COLO829 (cell line): ENCODE measurements around the gene COL23A1.

Experiments used
- DNase-seq: peaks from one replicate; pipeline ENCODE4 v3.0.0; 2012; ENCODE audit warnings: low spot score

COL23A1 gene

GRCh38 chr5:178460174-178460573 lies 130.0 kb downstream of the COL23A1 start:
- no peak for DNase-seq

GRCh38 chr5:178458140-178458539 lies 132.1 kb downstream of the COL23A1 start:
- DNase-seq, result no peak

GRCh38 chr5:178457471-178457870 lies 132.7 kb downstream of the COL23A1 start:
- DNase-seq, result no peak

- no peak for DNase-seq
These were observed 134.7 kb downstream of the COL23A1 start for GRCh38 chr5:178455480-178455835.

- no peak for DNase-seq
These were observed 135.2 kb downstream of the COL23A1 start for GRCh38 chr5:178454821-178455479.

- no peak for DNase-seq
These were observed 135.9 kb downstream of the COL23A1 start for GRCh38 chr5:178454303-178454702.

- no peak for DNase-seq
These were observed 137.0 kb downstream of the COL23A1 start for GRCh38 chr5:178453224-178453623.

- no peak for DNase-seq
These were observed 139.8 kb downstream of the COL23A1 start for GRCh38 chr5:178450121-178451028.

- DNase-seq, result no peak
These were observed 140.8 kb downstream of the COL23A1 start for GRCh38 chr5:178449163-178450070.

GRCh38 chr5:178445534-178445933 lies 144.7 kb downstream of the COL23A1 start:
- DNase-seq, result no peak

GRCh38 chr5:178442405-178443257 lies 147.6 kb downstream of the COL23A1 start:
- no peak for DNase-seq

- no peak for DNase-seq
These were observed 148.5 kb downstream of the COL23A1 start for GRCh38 chr5:178441486-178442270.

- no peak for DNase-seq
These were observed 150.0 kb downstream of the COL23A1 start for GRCh38 chr5:178440181-178440580.

- DNase-seq, result no peak
These were observed 150.6 kb downstream of the COL23A1 start for GRCh38 chr5:178439493-178440180.

GRCh38 chr5:178438796-178439195 lies 151.4 kb downstream of the COL23A1 start:
- no peak for DNase-seq

GRCh38 chr5:178437386-178438075 lies 152.7 kb downstream of the COL23A1 start:
- DNase-seq, result no peak

GRCh38 chr5:178436326-178436940 lies 153.8 kb downstream of the COL23A1 start:
- DNase-seq, result no peak

- no peak for DNase-seq
These were observed 154.6 kb downstream of the COL23A1 start for GRCh38 chr5:178435321-178436238.
